MM.1S (cell line): ENCODE data around the gene MYBPC1.

Source experiments
- EZH2 ChIP-seq: fragments of 300-600 bp; sonication (generic); optimal IDR thresholded peaks from 2 replicates; pipeline ENCODE3; 2017; ENCODE audit warnings: low read depth, mild to moderate bottlenecking, antibody characterized with exemption, low read length, mixed read lengths
- EZH2phosphoT487 ChIP-seq: fragments of 300-600 bp; sonication (generic); IDR thresholded peaks from 2 replicates; pipeline ENCODE4 v1.6.1; 2018; ENCODE audit warnings: antibody characterized with exemption, low read length
- TF ChIP-seq, protein P1 (sequence below): fragments of 300-600 bp; sonication (generic); IDR thresholded peaks from 2 replicates; pipeline ENCODE4 v1.5.1; 2016; ENCODE audit warnings: antibody characterized with exemption, low read length, mixed read lengths

DNA sequence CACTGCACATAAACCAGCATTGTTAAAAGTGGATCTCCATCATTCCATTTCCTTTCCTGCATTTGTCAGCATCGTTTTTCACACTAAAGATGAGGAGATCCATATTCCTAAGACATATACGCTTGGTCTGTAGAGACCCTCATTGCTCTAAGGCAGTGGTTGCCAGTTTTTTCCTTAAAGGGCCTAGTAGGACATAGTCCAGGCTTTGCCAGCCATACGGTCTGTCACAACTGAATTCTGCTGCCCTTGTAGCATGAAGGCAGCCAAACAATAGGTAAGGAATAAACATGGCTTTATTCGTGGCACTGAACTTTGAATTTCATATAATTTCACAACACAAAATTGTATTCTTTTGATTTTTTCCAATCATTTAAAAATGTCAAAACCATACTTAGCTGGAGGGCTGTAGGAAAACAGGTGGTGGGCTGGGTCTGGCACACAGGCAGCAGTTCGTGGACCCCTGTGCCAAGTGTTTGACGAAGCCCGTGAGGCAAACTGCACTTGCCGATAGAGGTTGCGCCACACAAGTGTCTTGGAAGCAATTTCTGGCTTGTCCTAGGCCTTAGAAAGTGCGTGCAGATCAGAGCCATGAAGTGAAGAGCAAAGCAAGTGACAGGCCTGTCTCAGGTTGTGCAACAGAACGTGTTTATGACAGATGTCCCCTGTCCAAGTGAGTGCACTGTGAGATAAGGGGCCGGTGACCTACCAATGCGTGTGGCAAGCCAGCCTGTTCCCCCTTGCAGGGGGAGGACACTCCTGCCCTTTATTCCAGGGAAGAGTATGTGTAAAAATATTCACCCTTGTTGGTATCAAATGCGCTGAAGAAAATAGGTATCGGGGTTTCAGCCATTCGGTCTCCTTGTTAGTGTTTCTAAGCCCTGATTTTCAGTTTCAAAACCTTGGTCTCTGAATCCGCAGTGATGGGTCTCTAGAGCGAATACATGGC, 101.8 kb downstream of the MYBPC1 start:
- TF ChIP-seq, protein P1, sequence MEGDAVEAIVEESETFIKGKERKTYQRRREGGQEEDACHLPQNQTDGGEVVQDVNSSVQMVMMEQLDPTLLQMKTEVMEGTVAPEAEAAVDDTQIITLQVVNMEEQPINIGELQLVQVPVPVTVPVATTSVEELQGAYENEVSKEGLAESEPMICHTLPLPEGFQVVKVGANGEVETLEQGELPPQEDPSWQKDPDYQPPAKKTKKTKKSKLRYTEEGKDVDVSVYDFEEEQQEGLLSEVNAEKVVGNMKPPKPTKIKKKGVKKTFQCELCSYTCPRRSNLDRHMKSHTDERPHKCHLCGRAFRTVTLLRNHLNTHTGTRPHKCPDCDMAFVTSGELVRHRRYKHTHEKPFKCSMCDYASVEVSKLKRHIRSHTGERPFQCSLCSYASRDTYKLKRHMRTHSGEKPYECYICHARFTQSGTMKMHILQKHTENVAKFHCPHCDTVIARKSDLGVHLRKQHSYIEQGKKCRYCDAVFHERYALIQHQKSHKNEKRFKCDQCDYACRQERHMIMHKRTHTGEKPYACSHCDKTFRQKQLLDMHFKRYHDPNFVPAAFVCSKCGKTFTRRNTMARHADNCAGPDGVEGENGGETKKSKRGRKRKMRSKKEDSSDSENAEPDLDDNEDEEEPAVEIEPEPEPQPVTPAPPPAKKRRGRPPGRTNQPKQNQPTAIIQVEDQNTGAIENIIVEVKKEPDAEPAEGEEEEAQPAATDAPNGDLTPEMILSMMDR, result no peak
- no peak for TF ChIP-seq EZH2phosphoT487
- TF ChIP-seq EZH2, result no peak
